IPS-NIHi7 (cell line): ENCODE results near the gene MS4A4A.
"Not testable (repeated sequence)": the region's sequence is repeated elsewhere in the genome, so short reads cannot be mapped to it uniquely, and the experiment has no call there.

Experiments
- DNase-seq: peaks from one replicate; pipeline ENCODE4 v3.0.0; 2012; ENCODE audit warnings: mixed read lengths; ENCODE audit errors: extremely low spot score

The MS4A4A gene

GRCh38 chr11:60280412-60280811, at the start of gene MS4A4A:
MS4A4A (plus strand) TSS chr11:60280666; CDS start chr11:60280676, 10 bp downstream.
- DNase-seq, result no peak

- no peak for DNase-seq
Observed at GRCh38 chr11:60230681-60231080, 49.8 kb upstream of the MS4A4A start.

GRCh38 chr11:60235321-60235720, 45.1 kb upstream of the MS4A4A start:
- DNase-seq, result no peak

GRCh38 chr11:60240662-60241061, 39.8 kb upstream of the MS4A4A start:
- no peak for DNase-seq

- no peak for DNase-seq
Observed at GRCh38 chr11:60241786-60242185, 38.7 kb upstream of the MS4A4A start.

- DNase-seq, result no peak
Observed at GRCh38 chr11:60242740-60243239, 37.7 kb upstream of the MS4A4A start, which contains the start of gene MS4A4E. MS4A4E (minus strand) TSS chr11:60243137; CDS start chr11:60230055, 13,082 bp downstream.

- peak; percentile 35 for DNase-seq
Observed at GRCh38 chr11:60251485-60252212, 28.8 kb upstream of the MS4A4A start.

GRCh38 chr11:60252213-60253108, 28.0 kb upstream of the MS4A4A start:
- DNase-seq, result no peak

- no peak for DNase-seq
Observed at GRCh38 chr11:60257956-60258722, 22.3 kb upstream of the MS4A4A start.

GRCh38 chr11:60261014-60261413, 19.5 kb upstream of the MS4A4A start:
- no peak for DNase-seq

GRCh38 chr11:60263402-60263801, 17.1 kb upstream of the MS4A4A start:
- DNase-seq, result no peak

- no peak for DNase-seq
Observed at GRCh38 chr11:60264644-60265043, 15.8 kb upstream of the MS4A4A start.

GRCh38 chr11:60265373-60266214, 14.9 kb upstream of the MS4A4A start:
- peak; percentile 66 for DNase-seq

GRCh38 chr11:60274416-60274815, 6.0 kb upstream of the MS4A4A start:
- DNase-seq, result no peak

GRCh38 chr11:60281485-60281884, 1.0 kb downstream of the MS4A4A start:
- DNase-seq, result no peak

GRCh38 chr11:60282286-60282685, 1.8 kb downstream of the MS4A4A start:
- DNase-seq, result no peak

GRCh38 chr11:60285411-60286126, 5.1 kb downstream of the MS4A4A start:
- DNase-seq, result not testable (repeated sequence)

- DNase-seq, result no peak
Observed at GRCh38 chr11:60288531-60288930, 8.1 kb downstream of the MS4A4A start.

GRCh38 chr11:60292145-60292544, 11.7 kb downstream of the MS4A4A start:
- no peak for DNase-seq

GRCh38 chr11:60301178-60301577, 20.7 kb downstream of the MS4A4A start:
- no peak for DNase-seq
